ENCODE measurements around the gene KRTAP1-3.
"Not testable (repeated sequence)": the region's sequence is repeated elsewhere in the genome, so short reads cannot be mapped to it uniquely, and the experiment has no call there.

Gene KRTAP1-3, protein sequence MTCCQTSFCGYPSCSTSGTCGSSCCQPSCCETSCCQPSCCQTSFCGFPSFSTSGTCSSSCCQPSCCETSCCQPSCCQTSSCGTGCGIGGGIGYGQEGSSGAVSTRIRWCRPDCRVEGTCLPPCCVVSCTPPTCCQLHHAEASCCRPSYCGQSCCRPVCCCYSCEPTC

DNA sequence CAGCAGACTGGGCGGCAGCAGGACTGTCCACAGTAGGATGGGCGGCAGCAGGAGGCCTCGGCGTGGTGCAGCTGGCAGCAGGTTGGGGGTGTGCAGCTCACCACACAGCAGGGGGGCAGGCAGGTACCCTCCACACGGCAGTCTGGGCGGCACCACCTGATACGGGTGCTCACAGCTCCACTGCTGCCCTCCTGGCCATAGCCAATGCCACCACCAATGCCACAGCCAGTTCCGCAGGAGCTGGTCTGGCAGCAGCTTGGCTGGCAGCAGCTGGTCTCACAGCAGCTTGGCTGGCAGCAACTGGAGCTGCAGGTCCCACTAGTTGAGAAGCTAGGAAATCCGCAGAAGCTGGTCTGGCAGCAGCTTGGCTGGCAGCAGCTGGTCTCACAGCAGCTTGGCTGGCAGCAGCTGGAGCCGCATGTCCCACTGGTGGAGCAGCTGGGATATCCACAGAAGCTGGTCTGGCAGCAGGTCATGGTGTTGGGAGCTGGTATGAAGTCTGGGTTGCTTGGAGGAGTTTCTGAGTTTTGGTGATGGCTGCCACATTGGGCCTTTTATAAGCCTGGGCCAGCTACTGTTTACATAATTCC, at the start of gene KRTAP1-3:
Gene KRTAP1-3 (minus strand): TSS at position 529 of the 590 bp plus-strand sequence. CDS start 53 bp downstream, at position 476.
- DNase-seq: peak; percentile 90

DNA sequence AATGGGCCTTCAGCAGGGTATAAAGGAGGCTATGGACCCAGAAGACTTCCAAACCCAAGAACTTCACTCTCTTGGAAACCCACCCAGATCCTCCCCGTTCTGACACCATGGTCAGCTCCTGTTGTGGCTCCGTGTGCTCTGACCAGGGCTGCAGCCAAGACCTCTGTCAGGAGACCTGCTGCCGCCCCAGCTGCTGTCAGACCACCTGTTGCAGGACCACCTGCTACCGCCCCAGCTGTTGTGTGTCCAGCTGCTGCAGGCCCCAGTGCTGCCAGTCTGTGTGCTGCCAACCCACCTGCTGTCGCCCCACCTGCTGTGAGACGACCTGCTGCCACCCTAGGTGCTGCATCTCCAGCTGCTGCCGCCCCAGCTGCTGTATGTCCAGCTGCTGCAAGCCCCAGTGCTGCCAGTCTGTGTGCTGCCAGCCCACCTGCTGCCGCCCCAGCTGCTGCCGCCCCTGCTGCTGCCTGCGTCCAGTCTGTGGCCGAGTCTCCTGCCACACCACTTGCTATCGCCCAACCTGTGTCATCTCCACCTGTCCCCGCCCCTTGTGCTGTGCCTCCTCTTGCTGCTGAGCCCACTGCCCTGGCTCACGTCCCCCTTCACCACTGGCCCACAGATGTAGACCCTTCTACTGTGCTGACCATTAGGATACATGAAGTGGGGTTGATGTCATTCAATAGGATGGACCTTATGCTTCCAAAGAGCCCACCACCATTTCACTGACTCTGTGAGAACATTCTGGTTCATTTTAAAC, 49.6 kb upstream of the KRTAP1-3 start, which contains the start of gene KRTAP4-7:
Gene KRTAP4-7 (plus strand): TSS at position 51 of the 757 bp plus-strand sequence. CDS start 57 bp downstream, at position 108.
- not testable (repeated sequence) for DNase-seq

DNA sequence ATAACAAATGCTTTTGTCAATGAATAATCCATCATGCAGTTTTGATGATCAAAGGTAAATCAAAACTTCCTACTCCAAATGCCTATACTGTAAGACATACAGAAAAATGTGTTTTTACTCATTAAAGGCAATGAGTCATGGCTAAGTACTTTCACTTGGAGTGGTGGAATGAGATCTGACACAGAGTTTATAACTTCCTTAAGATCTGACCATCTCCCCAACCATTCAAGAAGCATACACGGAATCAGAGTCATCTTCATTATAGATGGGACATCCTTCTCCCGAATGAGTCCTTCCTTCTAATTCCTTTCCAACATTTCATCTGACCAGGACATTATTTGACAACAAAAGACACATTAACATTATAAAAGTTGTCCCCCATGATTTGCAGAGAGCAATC, 48.8 kb upstream of the KRTAP1-3 start:
- DNase-seq: not testable (repeated sequence)

DNA sequence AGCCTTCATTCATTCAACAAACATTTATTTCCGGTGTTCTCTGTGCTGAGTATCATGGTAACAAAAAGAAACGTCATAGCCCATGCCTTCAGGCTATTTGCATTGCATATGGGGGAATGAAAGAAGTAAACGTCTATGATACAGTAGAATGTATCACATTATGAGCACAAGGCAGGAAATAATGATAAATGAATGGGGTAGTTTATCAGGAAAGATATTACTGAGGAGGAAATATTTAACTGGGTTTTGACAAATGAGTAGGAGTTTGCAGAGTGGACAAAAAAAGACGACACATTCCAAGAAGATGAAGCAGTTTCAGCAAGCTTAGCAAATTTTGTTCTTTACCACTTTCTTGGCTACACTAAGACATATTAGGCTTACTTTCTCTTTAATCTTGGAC, 48.0 kb upstream of the KRTAP1-3 start:
- no peak for DNase-seq

DNA sequence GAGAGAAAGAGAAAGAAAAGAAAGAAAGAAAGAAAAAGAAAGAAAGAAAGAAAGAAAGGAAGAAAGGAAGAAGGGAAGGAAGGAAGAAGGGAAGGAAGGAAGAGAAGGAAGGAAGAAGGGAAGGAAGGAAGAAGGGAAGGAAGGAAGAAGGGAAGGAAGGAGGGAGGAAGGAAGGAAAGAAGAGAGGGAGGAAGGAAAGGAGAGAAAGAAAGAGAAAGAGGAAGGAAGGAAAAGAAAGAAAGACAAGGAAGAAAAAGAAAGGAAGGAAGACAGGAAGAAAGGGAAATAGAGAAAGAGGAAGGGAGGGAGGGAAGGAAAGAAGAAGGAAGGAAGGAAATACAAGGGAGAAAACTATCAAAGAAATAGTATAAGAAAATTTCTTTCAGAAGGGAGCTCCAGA, 42.1 kb upstream of the KRTAP1-3 start:
- DNase-seq: no peak

DNA sequence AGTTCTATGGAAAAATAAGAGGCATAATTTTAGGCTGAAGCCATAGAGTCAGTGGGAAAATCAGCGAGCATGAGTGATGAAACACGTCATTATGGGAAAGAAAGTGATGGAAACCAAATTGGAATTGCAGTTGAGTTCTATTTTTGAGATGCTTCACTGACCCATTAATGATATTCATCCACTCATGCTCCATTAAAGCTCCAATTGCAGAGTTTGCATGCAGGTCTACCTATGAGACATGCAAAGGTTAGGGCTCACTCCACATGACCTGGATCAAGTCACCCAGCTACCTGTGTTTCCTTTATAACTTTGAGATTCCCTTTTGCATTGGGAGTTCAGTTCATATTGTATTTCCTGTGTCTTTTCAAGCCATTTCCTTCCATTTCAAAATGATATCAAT, 39.0 kb upstream of the KRTAP1-3 start:
- DNase-seq: no peak

DNA sequence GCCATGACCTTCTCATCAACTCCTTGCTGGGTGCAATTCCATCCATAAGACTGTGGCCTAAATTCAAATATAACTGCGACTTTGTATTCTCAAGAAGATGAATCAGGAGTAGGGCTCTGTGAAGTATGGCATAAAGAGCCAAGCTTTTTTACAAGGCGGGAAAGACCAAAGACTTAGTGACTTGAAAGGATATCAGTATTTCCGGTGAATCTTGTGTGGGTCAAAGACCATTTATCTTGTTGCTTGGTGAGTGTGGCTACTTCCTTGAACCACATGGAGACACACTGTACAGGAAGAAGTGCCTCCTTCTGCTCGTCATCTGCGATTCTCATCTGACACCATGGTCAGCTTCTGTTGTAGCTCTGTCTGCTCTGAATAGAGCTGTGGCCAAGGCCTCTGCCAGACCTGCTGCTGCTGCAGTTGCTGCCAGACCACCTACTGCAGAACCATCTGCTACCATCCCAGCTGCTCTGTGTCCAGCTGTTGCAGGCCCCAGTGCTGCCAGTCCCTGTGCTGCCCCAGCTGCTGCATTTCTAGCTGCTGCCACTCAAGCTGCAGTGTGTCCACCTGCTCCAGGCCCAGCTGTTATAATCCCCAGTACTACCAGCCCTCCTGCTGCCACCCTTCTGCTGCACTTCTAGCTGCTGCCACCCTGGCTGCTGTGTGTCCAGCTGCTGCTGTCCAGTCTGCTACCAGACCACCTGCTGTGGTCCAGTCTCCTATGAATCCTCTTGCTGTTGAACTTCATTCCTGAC, 37.1 kb upstream of the KRTAP1-3 start:
- peak; percentile 63 for DNase-seq

DNA sequence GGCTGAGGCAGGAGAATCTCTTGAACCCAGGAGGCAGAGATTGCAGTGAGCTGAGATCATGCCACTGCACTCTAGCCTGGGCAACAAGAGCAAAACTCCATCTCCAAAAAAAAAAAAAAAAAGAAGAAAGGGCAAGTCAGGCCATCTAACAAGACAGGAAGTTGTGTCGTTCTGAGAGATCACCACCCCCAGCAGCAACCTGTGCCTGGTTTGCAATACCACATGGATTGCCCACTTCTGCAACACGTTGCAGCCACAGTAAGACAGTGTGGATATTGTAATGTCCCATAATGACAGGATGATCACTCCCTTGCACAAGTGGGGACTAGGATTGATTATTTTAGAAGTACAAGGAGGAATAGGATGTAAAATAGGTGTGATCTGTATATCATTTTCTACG, 34.4 kb upstream of the KRTAP1-3 start:
- no peak for DNase-seq

DNA sequence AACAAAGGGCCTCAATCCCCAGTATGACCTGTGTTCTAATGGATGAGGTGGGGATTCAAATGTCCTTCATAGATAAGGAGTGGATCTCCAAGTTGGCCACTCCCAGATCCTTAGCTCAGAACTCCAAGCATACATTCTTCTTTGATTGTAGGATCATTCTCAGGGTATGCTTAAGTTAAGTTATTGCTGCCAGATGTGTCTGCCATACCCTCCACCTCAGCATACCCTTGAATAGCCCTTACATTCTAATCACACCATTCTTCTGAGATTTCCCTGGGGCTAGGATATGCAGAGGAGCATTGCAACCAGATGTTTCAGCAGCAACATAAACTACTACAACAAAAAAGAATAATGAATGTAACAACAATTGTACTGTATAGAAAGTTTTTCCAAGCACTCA, 32.6 kb upstream of the KRTAP1-3 start:
- no peak for DNase-seq

DNA sequence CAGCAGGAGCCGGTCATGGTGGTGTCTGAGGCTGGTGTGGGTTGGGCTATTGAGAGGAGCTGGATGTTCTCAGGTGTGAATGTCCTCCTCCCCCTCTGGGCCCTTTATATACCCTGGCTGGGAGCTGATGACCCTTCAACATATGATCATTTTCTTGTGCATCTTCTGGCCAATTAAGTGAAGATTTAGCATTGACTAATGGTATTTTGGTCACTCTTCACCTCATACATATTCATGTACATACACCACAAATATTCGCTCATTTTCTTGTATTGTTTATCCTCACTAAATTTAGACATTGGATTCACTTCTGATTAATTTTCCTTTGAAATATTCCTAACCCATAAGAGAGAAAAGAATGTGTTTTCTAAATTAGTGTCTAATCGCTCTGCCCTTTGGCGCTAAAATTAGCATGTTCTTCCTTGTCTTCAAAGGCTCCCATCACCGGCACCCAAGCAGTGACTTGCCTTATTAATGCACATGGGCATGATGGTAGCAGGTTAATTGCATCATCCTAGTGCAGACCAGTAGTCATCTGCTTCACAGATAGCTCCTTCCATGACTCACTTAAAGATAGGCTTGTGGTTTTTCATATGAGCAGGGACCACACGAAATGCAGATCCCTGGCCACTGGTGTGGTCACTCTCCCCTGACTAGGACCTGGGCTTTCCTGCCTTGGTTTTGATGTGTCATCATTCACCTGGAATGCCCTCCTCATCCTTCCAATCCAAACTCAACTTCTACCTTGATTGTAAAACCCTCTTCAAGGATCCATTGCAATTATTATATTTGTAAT, 31.4 kb upstream of the KRTAP1-3 start, which contains the start of gene KRTAP2-4:
Gene KRTAP2-4 (minus strand): TSS at position 51 of the 796 bp plus-strand sequence. CDS start 34 bp downstream, at position 17.
- no peak for DNase-seq

DNA sequence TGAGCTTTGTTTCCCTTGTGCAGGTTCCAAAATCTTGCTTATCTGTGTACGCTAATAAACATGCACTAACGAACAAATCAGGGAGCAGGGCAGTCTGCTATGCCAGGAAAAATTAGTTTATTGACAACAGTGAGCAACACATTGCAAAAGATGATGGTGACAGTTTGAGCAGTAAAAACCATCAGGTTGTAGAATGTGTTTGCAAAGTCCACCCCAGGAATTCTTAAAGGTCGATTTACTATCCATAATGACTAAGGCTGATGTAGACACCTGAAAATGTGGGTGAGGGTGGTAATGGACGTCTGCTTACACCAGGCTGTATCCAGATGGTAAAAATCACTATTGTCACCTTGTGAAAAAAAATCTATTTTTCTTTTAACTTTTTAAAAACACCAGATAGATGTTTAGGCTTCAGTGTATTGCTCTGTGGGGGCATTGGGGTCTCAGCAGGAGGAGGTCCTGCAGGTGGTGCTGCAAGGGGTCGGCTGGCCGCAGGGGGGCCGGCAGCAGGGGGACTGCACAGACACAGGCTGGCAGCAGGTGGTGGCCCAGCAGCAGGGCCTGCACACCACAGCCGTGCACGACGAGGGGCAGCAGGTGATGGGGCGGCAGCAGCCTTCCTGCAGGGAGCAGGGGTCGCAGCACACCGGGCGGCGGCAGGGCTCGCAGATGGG, 30.5 kb upstream of the KRTAP1-3 start:
- not testable (repeated sequence) for DNase-seq

DNA sequence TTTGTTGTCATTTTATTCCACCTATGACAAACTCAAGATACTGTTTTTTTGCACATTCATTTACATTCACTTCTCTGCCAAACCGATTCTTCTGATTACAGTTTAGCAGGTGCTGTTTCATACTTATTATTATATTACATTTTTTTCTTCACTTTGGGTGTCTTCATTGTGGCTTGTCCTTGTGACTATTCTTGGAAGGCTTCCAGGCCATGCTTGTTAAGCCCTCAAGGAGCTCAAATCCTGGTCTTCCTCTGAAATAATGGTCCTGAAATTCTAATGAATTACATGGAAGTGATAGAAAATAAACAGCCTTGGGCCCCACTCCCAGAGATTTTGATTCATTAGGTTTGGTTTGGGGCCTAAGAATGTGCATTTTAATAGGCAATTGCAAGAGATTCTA, 29.6 kb upstream of the KRTAP1-3 start:
- DNase-seq: no peak

DNA sequence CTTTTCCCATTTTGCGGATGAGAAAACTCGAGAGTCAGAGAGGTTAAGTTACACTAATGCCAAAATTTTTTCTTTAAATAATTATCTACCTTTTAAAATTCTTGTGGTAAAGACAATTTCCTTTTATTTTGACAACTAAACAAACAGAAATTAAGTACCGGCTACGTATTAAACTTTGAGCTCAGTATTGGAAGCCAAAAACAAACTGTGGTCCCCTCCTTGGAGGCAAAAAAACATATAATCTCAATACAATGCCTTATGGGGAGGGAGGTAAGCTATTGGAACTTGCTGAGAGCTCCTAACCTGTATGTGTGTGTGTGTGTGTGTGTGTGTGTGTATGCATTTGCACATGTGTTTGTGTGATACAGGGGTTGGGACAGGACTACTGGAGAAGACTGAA, 28.8 kb upstream of the KRTAP1-3 start:
- DNase-seq: no peak

DNA sequence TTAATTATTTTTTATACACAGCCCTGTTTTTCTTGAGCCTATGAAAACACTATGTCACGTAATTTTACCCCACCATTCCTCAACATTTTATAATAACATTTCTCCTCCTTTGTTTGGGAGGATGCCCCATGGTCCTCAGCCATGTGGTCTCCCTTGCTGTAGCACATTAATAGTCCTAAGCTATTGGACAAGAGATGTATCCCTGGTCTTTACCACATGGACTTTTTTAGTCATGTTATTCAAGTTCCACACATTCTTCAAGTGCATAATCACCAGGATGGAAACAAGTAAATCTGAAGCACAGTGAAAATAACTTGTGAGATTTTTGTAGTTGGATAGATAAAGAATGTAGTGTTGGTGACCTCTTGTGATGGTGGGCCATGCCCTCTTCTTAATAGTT, 27.3 kb upstream of the KRTAP1-3 start:
- DNase-seq: no peak

DNA sequence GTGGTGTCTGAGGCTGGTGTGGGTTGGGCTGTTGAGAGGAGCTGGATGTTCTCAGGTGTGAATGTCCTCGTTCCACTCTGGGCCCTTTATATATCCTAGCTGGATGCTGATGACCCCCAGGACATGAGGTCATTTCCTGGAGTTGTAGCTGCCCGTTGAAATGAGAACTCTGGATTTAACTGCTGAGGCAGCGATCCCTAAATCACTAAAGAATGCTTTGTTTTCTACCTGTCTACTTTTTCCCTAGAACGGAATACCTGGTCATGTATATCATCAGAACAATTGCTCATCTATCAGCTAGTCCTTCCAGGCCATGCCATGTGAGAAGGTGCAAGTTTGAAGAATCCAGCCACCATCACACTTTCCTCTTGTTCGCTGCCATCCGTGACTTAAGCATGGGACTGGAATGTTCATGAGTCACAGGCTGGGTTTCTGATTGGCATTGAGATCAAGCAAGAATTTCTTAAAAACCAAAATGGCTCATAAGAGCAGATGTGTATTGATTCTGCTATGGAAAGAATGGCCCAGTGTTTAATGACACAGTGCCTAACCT, 25.5 kb upstream of the KRTAP1-3 start, which contains the start of gene KRTAP2-3:
Gene KRTAP2-3 (minus strand): TSS at position 63 of the 553 bp plus-strand sequence. CDS start 64 bp downstream, outside the sequence.
- no peak for DNase-seq

DNA sequence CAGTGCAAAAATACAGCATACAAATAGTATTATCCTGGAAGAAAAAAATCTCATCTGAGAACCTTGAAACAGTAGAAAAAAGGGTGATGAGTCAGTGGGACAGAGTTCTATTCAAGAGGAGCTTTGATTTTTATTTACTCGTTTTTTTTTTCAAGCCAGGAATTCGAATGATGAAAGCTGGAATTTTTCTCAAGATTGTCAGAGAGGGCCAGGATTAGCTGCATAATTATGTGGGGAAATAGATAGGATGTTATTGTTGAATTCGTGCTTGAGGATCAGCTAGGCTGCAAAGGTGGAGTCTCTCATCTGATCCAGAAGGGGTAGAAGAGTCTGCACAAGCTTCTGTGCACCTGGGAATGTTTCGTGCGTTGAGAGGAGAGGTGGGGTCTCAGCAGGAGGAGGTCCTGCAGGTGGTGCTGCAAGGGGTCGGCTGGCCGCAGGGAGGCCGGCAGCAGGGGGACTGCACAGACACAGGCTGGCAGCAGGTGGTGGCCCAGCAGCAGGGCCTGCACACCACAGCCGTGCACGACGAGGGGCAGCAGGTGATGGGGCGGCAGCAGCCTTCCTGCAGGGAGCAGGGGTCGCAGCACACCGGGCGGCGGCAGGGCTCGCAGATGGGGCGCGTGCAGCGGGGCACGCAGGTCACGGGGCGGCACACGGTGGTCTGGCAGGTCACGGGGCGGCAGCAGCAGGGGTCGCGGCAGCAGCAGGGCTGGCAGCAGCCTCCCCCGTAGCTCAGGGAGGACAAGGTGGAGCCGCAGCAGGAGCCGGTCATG, 24.8 kb upstream of the KRTAP1-3 start:
- not testable (repeated sequence) for DNase-seq

DNA sequence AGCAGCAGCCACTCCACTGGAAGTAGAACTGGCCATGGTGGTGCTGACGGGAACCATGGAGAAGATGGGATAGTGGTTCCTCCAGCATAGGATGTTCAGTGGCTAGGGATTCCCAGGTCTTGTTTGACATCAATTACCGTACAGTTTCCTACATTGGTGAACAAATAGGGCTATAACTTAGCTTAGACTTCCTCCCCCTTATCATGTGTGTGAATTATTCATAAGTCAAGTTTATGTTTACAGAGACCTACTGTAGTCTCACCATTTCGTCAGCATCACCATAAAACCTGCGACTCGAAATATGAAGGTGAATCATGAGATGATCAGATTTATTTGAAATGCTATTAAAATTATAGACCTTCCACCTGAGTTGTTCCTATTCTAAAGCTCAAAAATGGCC, 24.1 kb upstream of the KRTAP1-3 start:
- no peak for DNase-seq

DNA sequence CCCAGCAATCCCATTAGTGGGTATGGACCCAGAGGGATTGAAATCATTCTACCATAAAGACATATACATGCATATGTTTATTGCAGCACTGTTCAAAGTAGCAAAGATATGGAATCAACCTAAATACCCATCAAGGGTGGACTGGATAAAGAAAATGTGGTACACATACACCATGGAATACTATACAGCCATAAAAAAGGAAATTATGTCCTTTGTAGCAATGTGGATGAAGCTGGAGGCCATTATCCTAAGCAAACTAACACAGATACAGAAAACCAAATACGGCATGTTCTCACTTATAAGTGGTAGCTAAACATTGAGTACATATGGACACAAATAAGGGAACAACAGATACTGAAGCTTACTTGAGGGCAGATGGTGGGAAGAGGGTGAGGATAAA, 22.9 kb upstream of the KRTAP1-3 start:
- no peak for DNase-seq

DNA sequence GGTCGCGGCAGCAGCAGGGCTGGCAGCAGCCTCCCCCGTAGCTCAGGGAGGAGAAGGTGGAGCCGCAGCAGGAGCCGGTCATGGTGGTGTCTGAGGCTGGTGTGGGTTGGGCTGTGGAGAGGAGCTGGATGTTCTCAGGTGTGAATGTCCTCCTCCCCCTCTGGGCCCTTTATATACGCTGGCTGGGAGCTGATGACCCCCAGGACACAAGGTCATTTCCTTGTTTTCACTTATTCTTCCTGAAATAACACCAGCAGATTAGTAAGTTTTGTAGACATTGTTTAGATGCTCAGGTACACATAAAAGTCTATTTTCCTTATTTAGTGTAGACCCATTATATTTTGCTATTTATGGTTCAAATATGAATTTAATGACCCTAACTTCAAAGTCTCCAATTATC, 20.5 kb upstream of the KRTAP1-3 start, which contains the start of gene KRTAP2-2:
Gene KRTAP2-2 (minus strand): TSS at position 101 of the 400 bp plus-strand sequence. CDS start 19 bp downstream, at position 82.
- DNase-seq: not testable (repeated sequence)

DNA sequence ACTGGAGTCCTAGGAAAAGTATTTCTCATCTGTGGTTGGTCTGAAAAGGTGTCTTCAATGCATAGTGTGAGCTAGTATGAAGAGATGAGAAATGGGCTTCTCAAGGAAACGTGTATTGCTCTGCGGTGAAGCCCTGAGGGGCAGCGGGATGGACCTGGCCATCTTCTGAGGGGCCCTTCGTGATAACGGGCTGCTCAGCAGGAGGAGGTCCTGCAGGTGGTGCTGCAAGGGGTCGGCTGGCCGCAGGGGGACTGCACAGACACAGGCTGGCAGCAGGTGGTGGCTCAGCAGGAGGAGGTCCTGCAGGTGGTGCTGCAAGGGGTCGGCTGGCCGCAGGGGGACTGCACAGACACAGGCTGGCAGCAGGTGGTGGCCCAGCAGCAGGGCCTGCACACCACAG, 19.9 kb upstream of the KRTAP1-3 start:
- DNase-seq: not testable (repeated sequence)
